ENCODE measurements around the gene TTC7B. TPM values are rescaled to one million over a fixed set of nuclear protein-coding genes. Genes with fewer than 3 reads are reported as not detected.

Gene TTC7B
- total and polyA plus RNA-seq, 2 of the 8 experiments (the other 6 are each of a cell fraction or from before 2014, with no cell fraction given) = 23.7 to 34.0 TPM

- H3K4me1 ChIP-seq (replicated peaks in 1 of 4; ENCODE audit: control insufficient read depth in 3 of 4, insufficient read depth in 4 of 4, low read length in 3 of 4) = no peaks in the 10 kb centered on the region; a peak in 1 of 7 replicates
- H2AFZ ChIP-seq (ENCODE audit: low read length) = no peak overlapping the region
- no peak overlapping the region for H4K5ac ChIP-seq (ENCODE audit: insufficient read length, low read depth, low read length)
- no peak overlapping the region for H3K18ac ChIP-seq (ENCODE audit: extremely low read depth, low read length)
- no peaks in the 10 kb centered on the region for H3K79me2 ChIP-seq (ENCODE audit: control insufficient read depth in 1 of 2, insufficient read depth in 2 of 2, low read length in 2 of 2)
- H4K91ac ChIP-seq (replicated peaks; ENCODE audit: insufficient read length, low read length) = no peak overlapping the region
- H2BK5ac ChIP-seq (ENCODE audit: low read depth, low read length) = no peak overlapping the region
- no peaks in the 10 kb centered on the region for H3K36me3 ChIP-seq (ENCODE audit: control insufficient read depth in 2 of 4, insufficient read depth in 4 of 4, low read length in 3 of 4)
- no peaks in the 10 kb centered on the region for H3K9me3 ChIP-seq (ENCODE audit: insufficient read depth in 2 of 2, low read depth in 1 of 2, low read length in 1 of 2)
- H2AK5ac ChIP-seq (ENCODE audit: low read depth, low read length) = no peak overlapping the region
- no peak overlapping the region for H3K4me3 ChIP-seq (ENCODE audit: extremely low read depth in 1 of 4, insufficient read depth in 2 of 4, low read depth in 3 of 4, low read length in 4 of 4)
- H2BK120ac ChIP-seq (replicated peaks; ENCODE audit: low read depth, low read length) = no peak overlapping the region
- H2BK12ac ChIP-seq (ENCODE audit: low read depth, low read length) = no peak overlapping the region
- 87% methylated on average over 12 of the region's 12 CpGs; no CpG with 5 or more reads in 1 of the 2 experiments for WGBS, 2 experiments (ENCODE audit: extremely low coverage in 1 of 2, insufficient coverage in 1 of 2, insufficient read length in 1 of 2, insufficient replicate concordance in 2 of 2, low coverage in 1 of 2, low lambda C conversion rate in 2 of 2, missing lambda C conversion rate in 1 of 2)
- no peak for FAIRE-seq
- H3K23me2 ChIP-seq (ENCODE audit: low read depth, low read length) = no peaks in the 10 kb centered on the region
- no peak for DNase-seq (ENCODE audit: low read depth in 1 of 2, low spot score in 2 of 2)
- H3K9ac ChIP-seq (replicated peaks in 1 of 4; ENCODE audit: extremely low read depth in 1 of 4, low read depth in 3 of 4, low read length in 3 of 4) = no peak overlapping the region
- no peak overlapping the region for H3K56ac ChIP-seq (replicated peaks; ENCODE audit: insufficient read length, low read depth, low read length)
- no peaks in the 10 kb centered on the region for H3K27me3 ChIP-seq (replicated peaks in 1 of 4; ENCODE audit: control insufficient read depth in 3 of 4, extremely low read depth in 1 of 4, insufficient read depth in 3 of 4, low read length in 3 of 4)
- H3K27ac ChIP-seq (ENCODE audit: low read depth, low read length) = no peak overlapping the region
- no peak overlapping the region for H3K4me2 ChIP-seq (ENCODE audit: insufficient read depth in 1 of 2, low read depth in 2 of 2, low read length in 2 of 2)
- 0 out of 2 replicates have a peak overlapping the region, but pooled peaks have one; percentile 2 for H2BK15ac ChIP-seq (ENCODE audit: low read length)
- no peak overlapping the region for H3K23ac ChIP-seq (ENCODE audit: insufficient read length)
- ChIA-PET CTCF (ENCODE audit: partially characterized antibody) (interaction anchor here (0.6 to 2.1 kb wide), 2 partner anchors 33 to 103 kb away, joined by 3 to 8 read pairs; no protein-coding TSS in a partner anchor), POLR2A (ENCODE audit: partially characterized antibody) (interaction anchor here (0.6 kb wide), 1 partner anchor 14 kb away, joined by 3 read pairs; no protein-coding TSS in a partner anchor)
- H4K20me1 ChIP-seq (replicated peaks in 1 of 2; ENCODE audit: control insufficient read depth in 1 of 2, insufficient read depth in 2 of 2, low read length in 2 of 2) = peaks cover 0 to 1% of the 10 kb centered on the region in 2 experiments
- no peaks in the 10 kb centered on the region; the same call in 1 of the 2 replicates for H3K79me1 ChIP-seq (ENCODE audit: low read depth, low read length)
- H3K14ac ChIP-seq (ENCODE audit: insufficient read length) = no peak overlapping the region
- H4K8ac ChIP-seq (ENCODE audit: extremely low read depth, insufficient read depth, low read length) = no peak overlapping the region
- TF ChIP-seq TAF7 (optimal IDR thresholded peaks at IDR 0.05; ENCODE audit: borderline replicate concordance, low read depth, low read length) (no peak), CREB1 (IDR thresholded peaks at IDR 0.05) (peak; percentile 15; the same call in 1 of the 2 replicates), TCF12 (IDR thresholded peaks at IDR 0.05; ENCODE audit: low read depth, low read length) (no peak)
- H2BK20ac ChIP-seq (ENCODE audit: low read length) = no peak overlapping the region
- H3K4ac ChIP-seq (replicated peaks; ENCODE audit: insufficient read length, low read depth, low read length) = no peak overlapping the region
Measured at GRCh38 chr14:90791486-90791885, 24.7 kb downstream of the TTC7B start.
